GM19239 (cell line): ENCODE results near the gene METTL23.
"Not testable (repeated sequence)": the region's sequence is repeated elsewhere in the genome, so short reads cannot be mapped to it uniquely, and the experiment has no call there.

ENCODE experiments used
- DNase-seq: peaks from one replicate; pipeline ENCODE4 v3.0.0; 2011; ENCODE audit warnings: low spot score; ENCODE audit not compliant: insufficient read length
- FAIRE-seq: peaks from 2 replicates; lab custom pipeline; 2011; peaks lifted over from hg19 to GRCh38; lab: Jason Lieb, UNC

The METTL23 gene

GRCh38 chr17:76731800-76732733 lies 5.4 kb downstream of the METTL23 start:
- not testable (repeated sequence) for FAIRE-seq, DNase-seq

GRCh38 chr17:76732734-76733617 lies 6.3 kb downstream of the METTL23 start:
- FAIRE-seq (no peak), DNase-seq (no peak)

GRCh38 chr17:76733618-76733957 lies 6.9 kb downstream of the METTL23 start:
- FAIRE-seq, result no peak
- no peak for DNase-seq

GRCh38 chr17:76734080-76734840 lies 7.6 kb downstream of the METTL23 start:
- FAIRE-seq (peak; percentile 42), DNase-seq (no peak)

- peak; percentile 92 for FAIRE-seq
- DNase-seq, result no peak
Measured at GRCh38 chr17:76735006-76735405, 8.4 kb downstream of the METTL23 start.

- no peak for DNase-seq
- no peak for FAIRE-seq
Measured at GRCh38 chr17:76735586-76736348, 9.1 kb downstream of the METTL23 start.

- DNase-seq (no peak), FAIRE-seq (no peak)
Measured at GRCh38 chr17:76736349-76737081, 9.9 kb downstream of the METTL23 start.

GRCh38 chr17:76737082-76737675 lies 10.5 kb downstream of the METTL23 start, which contains the start of gene SRSF2:
Gene SRSF2, minus strand, starts transcription at chr17:76737331. Its CDS starts 171 bp downstream, at chr17:76737160.
- peak; percentile 98 for FAIRE-seq
- peak; percentile 79 for DNase-seq

GRCh38 chr17:76737676-76738467 lies 11.2 kb downstream of the METTL23 start, which contains the start of gene MFSD11:
Gene MFSD11, plus strand, starts transcription at chr17:76738119. Its CDS starts 234 bp downstream, at chr17:76738353.
- DNase-seq, result peak; percentile 87
- FAIRE-seq, result no peak

- FAIRE-seq, result no peak
Measured at GRCh38 chr17:76738468-76738850, 11.8 kb downstream of the METTL23 start.

GRCh38 chr17:76739568-76740115 lies 13.0 kb downstream of the METTL23 start:
- FAIRE-seq, DNase-seq: not testable (repeated sequence)

More at GRCh38 chr17:76738468-76738850, 11.8 kb downstream of the METTL23 start:
- DNase-seq, result no peak

- DNase-seq, result no peak
- no peak for FAIRE-seq
Measured at GRCh38 chr17:76740329-76741118, 13.9 kb downstream of the METTL23 start.

GRCh38 chr17:76742958-76743357 lies 16.3 kb downstream of the METTL23 start:
- DNase-seq (no peak), FAIRE-seq (no peak)

GRCh38 chr17:76744747-76745146 lies 18.1 kb downstream of the METTL23 start:
- no peak for DNase-seq
- no peak for FAIRE-seq

GRCh38 chr17:76745785-76746184 lies 19.1 kb downstream of the METTL23 start:
- not testable (repeated sequence) for DNase-seq, FAIRE-seq

- no peak for DNase-seq
- no peak for FAIRE-seq
Measured at GRCh38 chr17:76747716-76748363, 21.2 kb downstream of the METTL23 start.
